Measurements from ENCODE around the gene LRRTM4. TPM values are rescaled to one million over a fixed set of nuclear protein-coding genes. Genes with fewer than 3 reads are reported as not detected.
"Not testable (repeated sequence)": the region's sequence is repeated elsewhere in the genome, so short reads cannot be mapped to it uniquely, and the experiment has no call there.

Gene LRRTM4
- total and polyA plus RNA-seq, 2 experiments from 2014 or later = not detected

DNA sequence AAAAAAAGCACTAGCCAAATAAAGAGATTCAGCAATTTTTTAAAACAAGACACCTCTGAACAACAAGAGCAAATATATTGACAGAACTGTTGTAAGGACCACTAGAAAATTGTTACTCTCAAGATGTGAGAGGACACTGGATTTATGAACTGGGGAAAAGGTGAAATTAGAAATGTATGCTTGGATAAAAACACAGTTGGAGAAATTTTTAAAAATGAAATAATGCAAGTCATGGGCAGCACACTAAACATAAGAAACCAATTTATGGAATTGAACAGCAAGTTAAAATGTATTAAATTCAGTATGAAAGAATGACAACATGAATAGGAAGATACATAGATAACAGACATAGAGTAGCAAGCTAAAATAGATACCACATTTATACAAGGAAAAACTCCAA is 377.4 kb downstream of the LRRTM4 start:
- Histone ChIP-seq H2AFZ (no peak overlapping the region), H3K9me2 (ENCODE audit: insufficient read depth) (no peaks in the 10 kb centered on the region), H3K4me2 (ENCODE audit: unreplicated experiment) (no peak overlapping the region), H3K27me3 (replicated peaks; ENCODE audit: insufficient read depth) (no peaks in the 10 kb centered on the region), H3K36me3 (ENCODE audit: low read depth) (no peaks in the 10 kb centered on the region), H3K4me3 (no peak overlapping the region), H3F3A (ENCODE audit: insufficient read depth) (no peaks in the 10 kb centered on the region), H3K4me1 (ENCODE audit: insufficient read depth) (no peaks in the 10 kb centered on the region), H3K79me2 (ENCODE audit: insufficient read depth) (no peaks in the 10 kb centered on the region), H3K9ac (no peak overlapping the region), H4K20me1 (ENCODE audit: insufficient read depth) (no peaks in the 10 kb centered on the region), H3K27ac (no peak overlapping the region), H3K9me3 (ENCODE audit: low read depth) (no peaks in the 10 kb centered on the region)
- in situ Hi-C loops (cut with MboI) = no loop called here
- DNase-seq = no peak
- TF ChIP-seq EZH2phosphoT487 (IDR thresholded peaks at IDR 0.05; ENCODE audit: insufficient read depth, low read depth) (no peak), EZH2 (IDR thresholded peaks at IDR 0.05; ENCODE audit: insufficient read depth, poor library complexity, severe bottlenecking) (no peak)

GRCh38 chr2:77142141-77142540 is 380.0 kb downstream of the LRRTM4 start:
- Histone ChIP-seq H3K27ac (no peak overlapping the region), H3K4me2 (ENCODE audit: unreplicated experiment) (no peak overlapping the region), H3K9ac (no peak overlapping the region), H3K4me1 (ENCODE audit: insufficient read depth) (no peaks in the 10 kb centered on the region), H3K79me2 (ENCODE audit: insufficient read depth) (no peaks in the 10 kb centered on the region), H3K4me3 (no peak overlapping the region), H3K36me3 (ENCODE audit: low read depth) (no peaks in the 10 kb centered on the region), H3F3A (ENCODE audit: insufficient read depth) (no peaks in the 10 kb centered on the region), H3K27me3 (replicated peaks; ENCODE audit: insufficient read depth) (no peaks in the 10 kb centered on the region), H3K9me3 (ENCODE audit: low read depth) (no peaks in the 10 kb centered on the region), H4K20me1 (ENCODE audit: insufficient read depth) (no peaks in the 10 kb centered on the region), H2AFZ (no peak overlapping the region), H3K9me2 (ENCODE audit: insufficient read depth) (no peaks in the 10 kb centered on the region)
- WGBS, 2 experiments (ENCODE audit: low coverage in 1 of 2, low lambda C conversion rate in 2 of 2, missing lambda C conversion rate in 2 of 2) = 16 to 34% methylated on average over 3 of the region's 3 CpGs
- in situ Hi-C loops (cut with MboI) = no loop called here
- no peak for TF ChIP-seq EZH2phosphoT487 (IDR thresholded peaks at IDR 0.05; ENCODE audit: insufficient read depth, low read depth)
- no peak for TF ChIP-seq EZH2 (IDR thresholded peaks at IDR 0.05; ENCODE audit: insufficient read depth, poor library complexity, severe bottlenecking)
- DNase-seq = no peak

GRCh38 chr2:77128479-77128878 is 393.7 kb downstream of the LRRTM4 start:
- H3F3A ChIP-seq (ENCODE audit: insufficient read depth); H3K4me2 ChIP-seq (ENCODE audit: unreplicated experiment); H3K79me2 ChIP-seq (ENCODE audit: insufficient read depth); in situ Hi-C loops (cut with MboI); H3K4me1 ChIP-seq (ENCODE audit: insufficient read depth); H2AFZ ChIP-seq; H3K4me3 ChIP-seq; H3K9ac ChIP-seq; H3K9me2 ChIP-seq (ENCODE audit: insufficient read depth); DNase-seq; H3K9me3 ChIP-seq (ENCODE audit: low read depth); H3K27me3 ChIP-seq (replicated peaks; ENCODE audit: insufficient read depth); H3K36me3 ChIP-seq (ENCODE audit: low read depth); H3K27ac ChIP-seq; H4K20me1 ChIP-seq (ENCODE audit: insufficient read depth): not testable (repeated sequence)
- WGBS, 2 experiments (ENCODE audit: low coverage in 1 of 2, low lambda C conversion rate in 2 of 2, missing lambda C conversion rate in 2 of 2) = 33 to 37% methylated on average over 8 of the region's 8 CpGs

- H3K4me3 ChIP-seq = no peak overlapping the region
- H3K9me3 ChIP-seq (ENCODE audit: low read depth) = no peaks in the 10 kb centered on the region
- H4K20me1 ChIP-seq (ENCODE audit: insufficient read depth) = no peaks in the 10 kb centered on the region
- TF ChIP-seq EZH2phosphoT487 (IDR thresholded peaks at IDR 0.05; ENCODE audit: insufficient read depth, low read depth) (no peak), EZH2 (IDR thresholded peaks at IDR 0.05; ENCODE audit: insufficient read depth, poor library complexity, severe bottlenecking) (no peak)
- no peaks in the 10 kb centered on the region for H3K27me3 ChIP-seq (replicated peaks; ENCODE audit: insufficient read depth)
- DNase-seq = no peak
- H3K36me3 ChIP-seq (ENCODE audit: low read depth) = no peaks in the 10 kb centered on the region
- H3K79me2 ChIP-seq (ENCODE audit: insufficient read depth) = no peaks in the 10 kb centered on the region
- no peak overlapping the region for H3K4me2 ChIP-seq (ENCODE audit: unreplicated experiment)
- H3K9me2 ChIP-seq (ENCODE audit: insufficient read depth) = no peaks in the 10 kb centered on the region
- H3K4me1 ChIP-seq (ENCODE audit: insufficient read depth) = no peaks in the 10 kb centered on the region
- no peak overlapping the region for H3K9ac ChIP-seq
- no peak overlapping the region for H3K27ac ChIP-seq
- H2AFZ ChIP-seq = no peak overlapping the region
- in situ Hi-C loops (cut with MboI) = no loop called here
- no peaks in the 10 kb centered on the region for H3F3A ChIP-seq (ENCODE audit: insufficient read depth)
These were observed 394.8 kb downstream of the LRRTM4 start for GRCh38 chr2:77127345-77127744.

- H3K9me2 ChIP-seq (ENCODE audit: insufficient read depth) = no peaks in the 10 kb centered on the region
- WGBS, 2 experiments (ENCODE audit: low coverage in 1 of 2, low lambda C conversion rate in 2 of 2, missing lambda C conversion rate in 2 of 2) = 15 to 16% methylated on average over 3 of the region's 3 CpGs
- H3K27ac ChIP-seq = no peak overlapping the region
- no peaks in the 10 kb centered on the region for H3K36me3 ChIP-seq (ENCODE audit: low read depth)
- H3K4me3 ChIP-seq = no peak overlapping the region
- DNase-seq = no peak
- no peaks in the 10 kb centered on the region for H3K9me3 ChIP-seq (ENCODE audit: low read depth)
- H3K9ac ChIP-seq = no peak overlapping the region
- no peaks in the 10 kb centered on the region for H4K20me1 ChIP-seq (ENCODE audit: insufficient read depth)
- in situ Hi-C loops (cut with MboI) = no loop called here
- H3K79me2 ChIP-seq (ENCODE audit: insufficient read depth) = no peaks in the 10 kb centered on the region
- no peaks in the 10 kb centered on the region for H3F3A ChIP-seq (ENCODE audit: insufficient read depth)
- no peak overlapping the region for H3K4me2 ChIP-seq (ENCODE audit: unreplicated experiment)
- no peak overlapping the region for H2AFZ ChIP-seq
- no peak for TF ChIP-seq EZH2phosphoT487 (IDR thresholded peaks at IDR 0.05; ENCODE audit: insufficient read depth, low read depth)
- no peak for TF ChIP-seq EZH2 (IDR thresholded peaks at IDR 0.05; ENCODE audit: insufficient read depth, poor library complexity, severe bottlenecking)
- no peaks in the 10 kb centered on the region for H3K4me1 ChIP-seq (ENCODE audit: insufficient read depth)
- H3K27me3 ChIP-seq (replicated peaks; ENCODE audit: insufficient read depth) = no peaks in the 10 kb centered on the region
These were observed 400.7 kb downstream of the LRRTM4 start for GRCh38 chr2:77121518-77121917.

All from GM23248 (cell line).